ENCODE results near the gene MCM3AP. TPM values are rescaled to one million over a fixed set of nuclear protein-coding genes. Genes with fewer than 3 reads are reported as not detected.
A peak's percentile ranks its signal among the peaks of the same experiment; 100 is the strongest.

MCM3AP gene
- total and polyA plus RNA-seq, 9 of the 15 experiments (the other 6 are each of a cell fraction or from before 2014, with no cell fraction given) = 6.5 to 179 (median 69.6) TPM

DNA sequence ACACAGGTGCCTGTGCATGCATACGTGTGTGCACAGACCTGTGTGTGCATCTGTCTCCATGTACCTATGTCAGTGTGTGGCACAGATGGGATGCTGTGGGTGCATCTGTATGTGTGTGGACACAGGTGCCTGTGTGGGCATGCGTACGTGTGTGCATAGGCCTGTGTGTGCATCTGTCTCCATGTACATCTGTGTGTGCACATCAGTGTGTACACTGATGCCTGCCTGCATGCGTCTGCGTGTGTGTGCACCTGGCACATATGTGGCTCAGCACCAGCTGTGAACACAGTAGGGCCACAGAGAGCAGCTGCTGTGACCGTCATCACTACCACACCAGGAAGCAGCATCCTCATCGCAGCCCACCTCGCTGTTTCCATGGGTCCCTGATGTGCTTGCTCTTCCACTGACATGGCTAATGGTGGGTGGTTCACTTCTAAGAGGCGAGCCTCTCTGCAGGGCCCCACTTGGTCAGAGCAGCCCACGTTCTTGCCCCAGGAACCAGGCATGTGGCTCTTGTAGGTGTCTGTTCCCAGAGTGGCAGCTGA is 91.5 kb downstream of the MCM3AP start:
- ChIA-PET POLR2A (no interaction called here), CTCF (ENCODE audit: low intra/inter-chr PET ratio) (no interaction called here)
- intact Hi-C loops (cut with micrococcal nuclease) = no loop called here
- H3K9ac ChIP-seq (ENCODE audit: insufficient read depth in 1 of 2, low read depth in 2 of 2, low read length in 2 of 2) = no peak overlapping the region
- no peaks in the 10 kb centered on the region for H3K9me3 ChIP-seq (replicated peaks; ENCODE audit: control insufficient read depth, insufficient read depth, low read depth, low read length)
- H4K20me1 ChIP-seq (replicated peaks; ENCODE audit: control insufficient read depth, insufficient read depth, low read length) = no peaks in the 10 kb centered on the region
- no TSS peak for BruUV-seq (replicated peaks)
- H3K9me1 ChIP-seq (ENCODE audit: control insufficient read depth, insufficient read depth, low read length) = no peaks in the 10 kb centered on the region
- no peaks in the 10 kb centered on the region for H3K27me3 ChIP-seq (ENCODE audit: control insufficient read depth in 2 of 2, insufficient read depth in 2 of 2, low read length in 2 of 2)
- peaks cover 99% of the 10 kb centered on the region for H3K36me3 ChIP-seq (ENCODE audit: control insufficient read depth, insufficient read depth, low read length)
- H3K4me3 ChIP-seq = no peak overlapping the region
- no peak overlapping the region for H2AFZ ChIP-seq (ENCODE audit: low read depth, low read length)
- WGBS (ENCODE audit: insufficient coverage, low coverage, missing lambda C conversion rate) = 98% methylated on average over 10 of the region's 10 CpGs
- in situ Hi-C loops (cut with MboI) = no loop called here
- ATAC-seq (no peak), FAIRE-seq (no peak), DNase-seq (ENCODE audit: extremely low read depth in 1 of 4, low spot score in 3 of 4) (no peak)
- H3K27ac ChIP-seq (ENCODE audit: extremely low read depth, low read depth, low read length) = no peak overlapping the region
- H3K79me2 ChIP-seq (ENCODE audit: control insufficient read depth, insufficient read depth, low read length) = no peaks in the 10 kb centered on the region
- no peak overlapping the region for H3K4me2 ChIP-seq (ENCODE audit: insufficient read depth, low read length)
- peaks cover 16 to 36% of the 10 kb centered on the region in 2 experiments for H3K4me1 ChIP-seq (replicated peaks in 1 of 2; ENCODE audit: control insufficient read depth in 2 of 2, insufficient read depth in 2 of 2, low read length in 2 of 2)
- TF ChIP-seq NR2F6 (CRISPR knock-in tag; IDR thresholded peaks at IDR 0.05) (no peak), POLR2AphosphoS5 (IDR thresholded peaks at IDR 0.05; ENCODE audit: control insufficient read depth, insufficient read depth, low read depth, low read length) (no peak), ATF2 (CRISPR knock-in tag; IDR thresholded peaks at IDR 0.05) (0 out of 2 replicates have a peak, but pooled peaks have one; percentile 29), NFRKB (IDR thresholded peaks at IDR 0.05; ENCODE audit: low read depth) (no peak), POLR2B (IDR thresholded peaks at IDR 0.05; ENCODE audit: low read depth, partially characterized antibody) (peak; percentile 3), MTA2 (IDR thresholded peaks at IDR 0.05; ENCODE audit: low read depth) (no peak), ZNF764 (CRISPR knock-in tag; IDR thresholded peaks at IDR 0.05; ENCODE audit: low read depth) (no peak), ZC3H4 (CRISPR knock-in tag; IDR thresholded peaks at IDR 0.05; ENCODE audit: borderline replicate concordance) (peak; percentile 62; the same call in 1 of the 2 replicates), SOX6 (IDR thresholded peaks at IDR 0.05) (no peak), POLR2G (IDR thresholded peaks at IDR 0.05; ENCODE audit: low read depth, low read length) (0 out of 2 replicates have a peak, but pooled peaks have one; percentile 13), KDM1A (IDR thresholded peaks at IDR 0.05) (peak in 1 of 2 experiments; percentile 86; a peak in 2 of 4 replicates), SRSF7 (optimal IDR thresholded peaks at IDR 0.05; ENCODE audit: low read depth, low read length) (no peak), SRF (CRISPR knock-in tag; IDR thresholded peaks at IDR 0.05) (no peak)
- TF ChIP-seq, protein P1, sequence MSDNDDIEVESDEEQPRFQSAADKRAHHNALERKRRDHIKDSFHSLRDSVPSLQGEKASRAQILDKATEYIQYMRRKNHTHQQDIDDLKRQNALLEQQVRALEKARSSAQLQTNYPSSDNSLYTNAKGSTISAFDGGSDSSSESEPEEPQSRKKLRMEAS (CRISPR knock-in tag; IDR thresholded peaks at IDR 0.05) = peak; percentile 31; the same call in 1 of the 2 replicates
- TF ChIP-seq, protein P2, sequence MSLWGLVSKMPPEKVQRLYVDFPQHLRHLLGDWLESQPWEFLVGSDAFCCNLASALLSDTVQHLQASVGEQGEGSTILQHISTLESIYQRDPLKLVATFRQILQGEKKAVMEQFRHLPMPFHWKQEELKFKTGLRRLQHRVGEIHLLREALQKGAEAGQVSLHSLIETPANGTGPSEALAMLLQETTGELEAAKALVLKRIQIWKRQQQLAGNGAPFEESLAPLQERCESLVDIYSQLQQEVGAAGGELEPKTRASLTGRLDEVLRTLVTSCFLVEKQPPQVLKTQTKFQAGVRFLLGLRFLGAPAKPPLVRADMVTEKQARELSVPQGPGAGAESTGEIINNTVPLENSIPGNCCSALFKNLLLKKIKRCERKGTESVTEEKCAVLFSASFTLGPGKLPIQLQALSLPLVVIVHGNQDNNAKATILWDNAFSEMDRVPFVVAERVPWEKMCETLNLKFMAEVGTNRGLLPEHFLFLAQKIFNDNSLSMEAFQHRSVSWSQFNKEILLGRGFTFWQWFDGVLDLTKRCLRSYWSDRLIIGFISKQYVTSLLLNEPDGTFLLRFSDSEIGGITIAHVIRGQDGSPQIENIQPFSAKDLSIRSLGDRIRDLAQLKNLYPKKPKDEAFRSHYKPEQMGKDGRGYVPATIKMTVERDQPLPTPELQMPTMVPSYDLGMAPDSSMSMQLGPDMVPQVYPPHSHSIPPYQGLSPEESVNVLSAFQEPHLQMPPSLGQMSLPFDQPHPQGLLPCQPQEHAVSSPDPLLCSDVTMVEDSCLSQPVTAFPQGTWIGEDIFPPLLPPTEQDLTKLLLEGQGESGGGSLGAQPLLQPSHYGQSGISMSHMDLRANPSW (CRISPR knock-in tag; IDR thresholded peaks at IDR 0.05) = no peak

Measured in K562 (cell line).